ENCODE measurements around the gene PRDM11.

Gene PRDM11

DNA sequence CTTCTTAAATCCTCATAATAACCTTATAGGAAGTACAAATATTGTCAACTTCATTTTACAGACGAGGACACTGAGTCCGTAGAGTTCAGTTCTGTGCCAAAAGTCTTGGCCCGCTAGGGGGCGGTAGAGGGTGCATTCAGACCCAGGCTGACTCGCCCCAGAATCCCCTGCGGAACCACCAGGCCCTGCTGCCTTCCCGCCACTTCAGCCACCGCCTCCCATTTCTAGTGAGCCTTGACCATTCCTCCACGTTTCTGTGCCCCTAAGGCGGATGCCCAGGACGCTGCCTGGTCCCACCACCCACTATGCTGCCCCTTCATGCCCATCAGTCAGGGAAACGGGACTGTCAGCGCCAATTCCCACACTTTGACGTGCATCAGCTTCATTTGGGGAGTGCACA lies 120.6 kb downstream of the PRDM11 start:
- Histone ChIP-seq H3K27me3 (ENCODE audit: insufficient read depth, low read length) (peaks cover 13% of the 10 kb centered on the region), H3K4me1 (ENCODE audit: control insufficient read depth, insufficient read depth, low read length, unreplicated experiment) (peaks cover 30% of the 10 kb centered on the region), H3K79me2 (ENCODE audit: control insufficient read depth, insufficient read depth, low read length, unreplicated experiment) (no peaks in the 10 kb centered on the region), H3K27ac (ENCODE audit: low read depth, low read length) (no peak overlapping the region), H3K36me3 (ENCODE audit: insufficient read depth, low read length) (no peaks in the 10 kb centered on the region), H3K4me3 (ENCODE audit: low read depth, low read length) (no peak overlapping the region), H2AFZ (ENCODE audit: low read length, unreplicated experiment) (no peak overlapping the region)

DNA sequence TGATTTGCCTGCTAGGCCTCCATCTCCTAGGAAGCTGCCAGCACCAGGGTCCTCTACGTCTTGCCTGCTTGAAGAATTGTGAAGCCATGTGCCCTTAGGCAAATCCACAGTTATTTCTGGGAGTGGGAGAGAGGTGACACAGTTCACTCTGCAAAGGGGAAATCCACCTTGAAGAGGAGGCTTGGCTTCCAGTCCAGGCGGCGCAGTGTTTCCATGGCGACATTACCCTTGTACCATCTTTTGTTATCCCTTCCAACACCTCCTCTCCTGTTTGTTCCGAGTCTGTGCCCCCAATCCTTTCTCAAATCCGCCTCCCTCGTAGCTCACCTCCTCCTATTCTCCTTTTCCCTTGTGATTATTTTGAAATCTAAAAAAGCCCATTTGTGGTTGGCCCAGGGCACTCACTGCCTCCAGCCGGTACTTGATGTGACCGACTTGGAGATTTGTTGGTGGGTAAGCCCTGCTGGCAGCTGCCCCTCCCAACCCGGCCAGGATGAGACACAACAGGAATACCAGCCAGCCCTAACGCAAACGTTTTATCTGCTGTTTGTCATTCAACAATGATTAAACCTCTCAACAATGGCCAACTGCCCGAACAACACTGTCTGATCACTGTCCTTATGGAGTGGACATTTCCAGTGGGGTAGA lies 121.3 kb downstream of the PRDM11 start:
- H3K27ac ChIP-seq (ENCODE audit: low read depth, low read length), result no peak overlapping the region
- H3K36me3 ChIP-seq (ENCODE audit: insufficient read depth, low read length), result no peaks in the 10 kb centered on the region
- peaks cover 13% of the 10 kb centered on the region for H3K27me3 ChIP-seq (ENCODE audit: insufficient read depth, low read length)
- H3K4me1 ChIP-seq (ENCODE audit: control insufficient read depth, insufficient read depth, low read length, unreplicated experiment), result peaks cover 29% of the 10 kb centered on the region
- no peak overlapping the region for H2AFZ ChIP-seq (ENCODE audit: low read length, unreplicated experiment)
- no peak overlapping the region for H3K4me3 ChIP-seq (ENCODE audit: low read depth, low read length)
- H3K79me2 ChIP-seq (ENCODE audit: control insufficient read depth, insufficient read depth, low read length, unreplicated experiment), result no peaks in the 10 kb centered on the region

GRCh38 chr11:45269678-45270077 lies 123.2 kb downstream of the PRDM11 start:
- H3K27me3 ChIP-seq (ENCODE audit: insufficient read depth, low read length), result peaks cover 20% of the 10 kb centered on the region
- H3K79me2 ChIP-seq (ENCODE audit: control insufficient read depth, insufficient read depth, low read length, unreplicated experiment), result no peaks in the 10 kb centered on the region
- peaks cover 17% of the 10 kb centered on the region for H3K4me1 ChIP-seq (ENCODE audit: control insufficient read depth, insufficient read depth, low read length, unreplicated experiment)
- no peaks in the 10 kb centered on the region for H3K36me3 ChIP-seq (ENCODE audit: insufficient read depth, low read length)
- H3K27ac ChIP-seq (ENCODE audit: low read depth, low read length), result no peak overlapping the region
- no peak overlapping the region for H2AFZ ChIP-seq (ENCODE audit: low read length, unreplicated experiment)
- H3K4me3 ChIP-seq (ENCODE audit: low read depth, low read length), result no peak overlapping the region

DNA sequence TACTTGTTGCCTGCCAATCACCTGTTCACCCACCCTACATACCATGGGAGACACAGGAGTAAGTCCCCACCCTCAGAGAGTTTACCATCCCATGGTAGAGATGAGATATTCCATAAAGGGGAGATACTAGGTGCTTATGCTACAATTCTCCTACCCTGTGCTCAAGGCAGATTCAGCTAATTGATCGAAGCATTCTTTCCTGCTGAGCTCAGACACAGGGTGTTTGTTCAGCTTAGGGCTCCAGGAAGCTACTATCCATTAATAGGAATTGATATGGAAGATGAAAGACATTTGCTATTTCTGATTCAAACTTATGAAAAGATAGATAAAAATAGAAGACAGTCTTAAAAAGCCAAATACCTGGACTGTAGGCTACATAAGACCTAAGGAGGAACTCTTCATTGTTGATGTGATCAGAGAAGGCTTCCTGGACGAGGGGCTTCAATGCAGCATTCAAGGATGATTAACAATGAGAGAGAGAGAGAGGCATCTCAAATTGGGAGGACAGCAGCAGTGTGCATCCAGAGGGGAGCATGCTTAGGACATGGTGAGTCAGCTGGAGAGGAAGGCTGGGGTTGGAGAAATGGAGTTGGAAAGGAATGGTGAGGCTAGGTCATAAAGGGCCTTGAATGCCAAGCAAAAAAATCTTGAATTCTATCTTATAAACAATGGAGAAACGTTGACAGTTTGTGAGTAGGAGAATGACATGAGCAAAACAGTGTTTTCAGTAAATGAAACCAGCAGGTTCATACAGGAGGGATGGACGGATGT lies 124.7 kb downstream of the PRDM11 start:
- Histone ChIP-seq H2AFZ (ENCODE audit: low read length, unreplicated experiment) (no peak overlapping the region), H3K27ac (ENCODE audit: low read depth, low read length) (no peak overlapping the region), H3K36me3 (ENCODE audit: insufficient read depth, low read length) (no peaks in the 10 kb centered on the region), H3K27me3 (ENCODE audit: insufficient read depth, low read length) (peaks cover 33% of the 10 kb centered on the region), H3K4me1 (ENCODE audit: control insufficient read depth, insufficient read depth, low read length, unreplicated experiment) (peaks cover 4% of the 10 kb centered on the region), H3K79me2 (ENCODE audit: control insufficient read depth, insufficient read depth, low read length, unreplicated experiment) (no peaks in the 10 kb centered on the region), H3K4me3 (ENCODE audit: low read depth, low read length) (no peak overlapping the region)

DNA sequence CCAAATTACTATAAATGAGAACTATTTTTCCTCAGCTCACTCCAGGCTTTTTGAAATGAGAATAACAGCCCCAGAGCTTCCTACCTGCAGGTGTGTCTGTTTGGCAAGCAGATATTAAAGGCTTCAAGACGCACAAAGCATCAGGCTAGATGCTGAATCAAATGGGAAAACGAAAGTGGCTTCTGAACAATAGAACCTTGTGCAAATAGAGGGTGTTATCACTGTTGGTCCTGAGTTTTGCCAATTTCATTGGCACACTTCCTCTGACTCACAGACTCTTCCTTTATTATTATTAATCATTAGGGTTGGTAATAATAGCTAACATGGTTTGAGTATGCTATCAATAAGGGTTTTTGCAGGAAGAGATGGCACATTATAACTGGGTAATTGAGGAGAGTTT lies 126.3 kb downstream of the PRDM11 start:
- Histone ChIP-seq H3K4me3 (ENCODE audit: low read depth, low read length) (no peak overlapping the region), H2AFZ (ENCODE audit: low read length, unreplicated experiment) (no peak overlapping the region), H3K27ac (ENCODE audit: low read depth, low read length) (no peak overlapping the region), H3K27me3 (ENCODE audit: insufficient read depth, low read length) (peaks cover 43% of the 10 kb centered on the region), H3K4me1 (ENCODE audit: control insufficient read depth, insufficient read depth, low read length, unreplicated experiment) (peaks cover 4% of the 10 kb centered on the region), H3K36me3 (ENCODE audit: insufficient read depth, low read length) (no peaks in the 10 kb centered on the region), H3K79me2 (ENCODE audit: control insufficient read depth, insufficient read depth, low read length, unreplicated experiment) (no peaks in the 10 kb centered on the region)

GRCh38 chr11:45273509-45273908 lies 127.1 kb downstream of the PRDM11 start:
- no peaks in the 10 kb centered on the region for H3K79me2 ChIP-seq (ENCODE audit: control insufficient read depth, insufficient read depth, low read length, unreplicated experiment)
- H3K27me3 ChIP-seq (ENCODE audit: insufficient read depth, low read length), result peaks cover 51% of the 10 kb centered on the region
- peaks cover 4% of the 10 kb centered on the region for H3K4me1 ChIP-seq (ENCODE audit: control insufficient read depth, insufficient read depth, low read length, unreplicated experiment)
- no peaks in the 10 kb centered on the region for H3K36me3 ChIP-seq (ENCODE audit: insufficient read depth, low read length)
- no peak overlapping the region for H3K4me3 ChIP-seq (ENCODE audit: low read depth, low read length)
- H3K27ac ChIP-seq (ENCODE audit: low read depth, low read length), result no peak overlapping the region
- H2AFZ ChIP-seq (ENCODE audit: low read length, unreplicated experiment), result no peak overlapping the region

GRCh38 chr11:45274206-45274605 lies 127.8 kb downstream of the PRDM11 start:
- Histone ChIP-seq H3K27ac (ENCODE audit: low read depth, low read length) (no peak overlapping the region), H3K79me2 (ENCODE audit: control insufficient read depth, insufficient read depth, low read length, unreplicated experiment) (no peaks in the 10 kb centered on the region), H3K36me3 (ENCODE audit: insufficient read depth, low read length) (no peaks in the 10 kb centered on the region), H3K4me3 (ENCODE audit: low read depth, low read length) (no peak overlapping the region), H3K27me3 (ENCODE audit: insufficient read depth, low read length) (peaks cover 54% of the 10 kb centered on the region), H2AFZ (ENCODE audit: low read length, unreplicated experiment) (no peak overlapping the region), H3K4me1 (ENCODE audit: control insufficient read depth, insufficient read depth, low read length, unreplicated experiment) (peaks cover 4% of the 10 kb centered on the region)

- no peaks in the 10 kb centered on the region for H3K79me2 ChIP-seq (ENCODE audit: control insufficient read depth, insufficient read depth, low read length, unreplicated experiment)
- H2AFZ ChIP-seq (ENCODE audit: low read length, unreplicated experiment), result no peak overlapping the region
- no peak overlapping the region for H3K27ac ChIP-seq (ENCODE audit: low read depth, low read length)
- peaks cover 4% of the 10 kb centered on the region for H3K4me1 ChIP-seq (ENCODE audit: control insufficient read depth, insufficient read depth, low read length, unreplicated experiment)
- peaks cover 56% of the 10 kb centered on the region for H3K27me3 ChIP-seq (ENCODE audit: insufficient read depth, low read length)
- peaks cover 4% of the 10 kb centered on the region; the same call in 1 of the 2 replicates for H3K36me3 ChIP-seq (ENCODE audit: insufficient read depth, low read length)
- no peak overlapping the region for H3K4me3 ChIP-seq (ENCODE audit: low read depth, low read length)
Measured at GRCh38 chr11:45275828-45276227, 129.4 kb downstream of the PRDM11 start.

GRCh38 chr11:45278714-45279113 lies 132.3 kb downstream of the PRDM11 start:
- Histone ChIP-seq H3K36me3 (ENCODE audit: insufficient read depth, low read length) (peaks cover 4% of the 10 kb centered on the region; the same call in 1 of the 2 replicates), H2AFZ (ENCODE audit: low read length, unreplicated experiment) (no peak overlapping the region), H3K27ac (ENCODE audit: low read depth, low read length) (no peak overlapping the region), H3K79me2 (ENCODE audit: control insufficient read depth, insufficient read depth, low read length, unreplicated experiment) (no peaks in the 10 kb centered on the region), H3K4me3 (ENCODE audit: low read depth, low read length) (no peak overlapping the region), H3K27me3 (ENCODE audit: insufficient read depth, low read length) (peaks cover 69% of the 10 kb centered on the region), H3K4me1 (ENCODE audit: control insufficient read depth, insufficient read depth, low read length, unreplicated experiment) (no peaks in the 10 kb centered on the region)

DNA sequence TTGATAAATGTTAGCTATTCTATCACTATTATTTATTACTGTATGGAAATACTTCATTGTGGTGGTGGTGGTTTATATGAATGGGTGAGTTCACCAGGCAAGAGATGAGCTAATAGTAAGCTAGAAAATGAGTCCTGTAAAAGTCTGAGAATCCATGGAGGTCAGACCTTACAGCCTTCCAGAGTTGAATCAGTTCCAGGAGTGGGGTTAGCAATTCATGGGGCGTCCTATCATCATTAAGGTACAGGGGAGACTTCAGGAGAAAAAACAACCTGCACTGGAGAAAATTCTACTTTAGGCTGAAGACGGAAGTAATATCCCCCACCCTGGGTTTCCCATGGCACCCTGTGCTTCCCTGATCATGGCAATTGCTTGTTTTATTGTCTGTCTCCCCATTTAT lies 133.2 kb downstream of the PRDM11 start:
- peaks cover 4% of the 10 kb centered on the region; the same call in 1 of the 2 replicates for H3K36me3 ChIP-seq (ENCODE audit: insufficient read depth, low read length)
- H3K4me3 ChIP-seq (ENCODE audit: low read depth, low read length), result no peak overlapping the region
- H2AFZ ChIP-seq (ENCODE audit: low read length, unreplicated experiment), result no peak overlapping the region
- H3K4me1 ChIP-seq (ENCODE audit: control insufficient read depth, insufficient read depth, low read length, unreplicated experiment), result no peaks in the 10 kb centered on the region
- H3K79me2 ChIP-seq (ENCODE audit: control insufficient read depth, insufficient read depth, low read length, unreplicated experiment), result no peaks in the 10 kb centered on the region
- H3K27me3 ChIP-seq (ENCODE audit: insufficient read depth, low read length), result peaks cover 72% of the 10 kb centered on the region
- no peak overlapping the region for H3K27ac ChIP-seq (ENCODE audit: low read depth, low read length)

DNA sequence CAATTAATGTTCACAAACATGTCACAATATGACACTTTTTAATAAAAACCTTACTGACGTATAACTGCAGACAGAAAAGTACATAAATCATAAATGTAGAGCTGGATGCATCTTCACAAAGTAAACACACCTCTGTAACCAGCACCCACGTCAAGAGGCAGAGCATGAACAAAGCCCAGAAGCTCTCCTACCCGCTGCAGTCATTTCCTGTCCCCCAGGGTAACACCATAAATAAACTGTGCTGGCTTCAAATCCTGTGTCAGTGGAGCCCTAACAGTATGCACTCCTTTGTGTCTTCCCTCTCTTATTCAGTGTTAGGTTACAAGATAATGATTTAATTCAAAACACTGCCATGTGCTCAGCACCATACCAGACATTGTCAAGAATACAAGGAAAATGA lies 134.0 kb downstream of the PRDM11 start:
- H3K79me2 ChIP-seq (ENCODE audit: control insufficient read depth, insufficient read depth, low read length, unreplicated experiment), result no peaks in the 10 kb centered on the region
- H3K27ac ChIP-seq (ENCODE audit: low read depth, low read length), result no peak overlapping the region
- H3K36me3 ChIP-seq (ENCODE audit: insufficient read depth, low read length), result peaks cover 4% of the 10 kb centered on the region; the same call in 1 of the 2 replicates
- no peak overlapping the region for H3K4me3 ChIP-seq (ENCODE audit: low read depth, low read length)
- H2AFZ ChIP-seq (ENCODE audit: low read length, unreplicated experiment), result no peak overlapping the region
- H3K4me1 ChIP-seq (ENCODE audit: control insufficient read depth, insufficient read depth, low read length, unreplicated experiment), result no peaks in the 10 kb centered on the region
- peaks cover 72% of the 10 kb centered on the region for H3K27me3 ChIP-seq (ENCODE audit: insufficient read depth, low read length)
